GM19238 (cell line): ENCODE measurements around the gene ZBTB12.
"Not testable (repeated sequence)": the region's sequence is repeated elsewhere in the genome, so short reads cannot be mapped to it uniquely, and the experiment has no call there.

Source experiments
- DNase-seq: peaks from one replicate; pipeline ENCODE4 v3.0.0; 2011; ENCODE audit warnings: low spot score; ENCODE audit not compliant: insufficient read length

ZBTB12 gene

DNA sequence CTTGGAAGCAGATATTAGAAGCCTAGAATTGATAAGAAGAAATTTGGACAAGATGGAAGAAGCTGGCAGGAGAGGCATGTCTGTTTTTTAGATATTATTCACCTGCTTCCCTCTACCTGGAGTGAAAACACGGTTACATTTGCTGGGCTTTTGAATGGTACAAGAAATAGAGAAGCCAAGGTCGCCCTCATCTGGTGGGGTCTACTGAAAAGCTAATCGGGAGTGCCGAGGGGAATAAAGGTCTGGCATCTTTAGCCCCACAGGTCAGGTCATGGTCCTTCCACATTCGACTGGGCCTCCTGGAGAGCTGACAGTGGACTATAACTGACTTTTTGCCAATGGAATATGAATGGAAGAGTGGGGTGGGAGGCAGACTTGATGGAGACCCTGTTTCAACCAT lies 21.1 kb upstream of the ZBTB12 start:
- no peak for DNase-seq

DNA sequence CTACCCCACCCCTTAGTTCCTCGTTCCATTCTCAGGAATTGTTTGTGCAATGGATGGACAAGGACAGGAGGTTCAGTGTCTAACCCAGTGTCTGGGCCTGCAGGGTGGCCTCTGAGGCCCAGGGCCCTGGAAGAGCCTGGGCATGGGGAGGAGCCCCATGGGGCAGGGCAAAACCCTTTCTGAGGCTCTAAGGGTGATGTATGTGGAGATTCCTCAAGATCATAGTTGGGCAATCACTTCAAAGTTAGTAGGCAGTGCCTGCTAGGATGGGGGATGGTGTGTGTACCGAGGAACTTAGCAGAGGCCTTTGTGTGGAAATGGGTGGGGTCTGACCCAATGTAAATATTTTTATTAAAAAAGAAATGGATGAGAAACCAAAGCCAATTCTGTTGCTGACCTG lies 18.9 kb upstream of the ZBTB12 start:
- DNase-seq, result no peak

DNA sequence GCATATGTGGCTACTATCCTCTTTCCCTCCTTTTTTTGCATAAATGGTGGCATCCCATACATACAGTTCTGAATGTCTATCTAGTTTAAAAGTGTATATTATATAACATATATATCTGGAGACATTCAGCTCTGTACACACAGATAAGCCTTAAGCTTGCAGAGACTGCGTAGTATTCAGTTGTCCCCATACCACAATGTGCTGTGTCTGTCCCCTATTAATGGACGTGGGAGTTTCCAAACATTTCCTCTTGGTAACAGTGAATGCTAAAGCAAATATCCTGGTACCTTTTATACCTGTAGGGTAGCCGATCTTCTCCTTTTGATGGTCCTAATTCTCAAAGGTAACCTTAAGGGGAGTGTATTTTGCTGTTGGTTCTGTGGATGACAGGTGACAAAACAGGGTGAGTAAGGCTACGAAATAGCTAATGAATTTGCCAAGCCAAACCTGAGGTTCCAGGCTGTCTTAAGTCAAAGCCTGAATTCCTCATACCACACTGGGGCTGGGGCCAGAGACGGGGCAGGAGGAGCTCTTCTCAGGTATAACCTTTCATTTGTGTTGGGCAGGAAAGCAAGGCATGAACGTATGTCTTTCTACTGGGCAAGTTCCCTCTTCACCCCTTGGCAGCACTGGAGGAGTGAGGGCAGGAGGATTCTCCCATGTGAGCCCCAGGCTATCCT lies 17.9 kb upstream of the ZBTB12 start:
- no peak for DNase-seq

DNA sequence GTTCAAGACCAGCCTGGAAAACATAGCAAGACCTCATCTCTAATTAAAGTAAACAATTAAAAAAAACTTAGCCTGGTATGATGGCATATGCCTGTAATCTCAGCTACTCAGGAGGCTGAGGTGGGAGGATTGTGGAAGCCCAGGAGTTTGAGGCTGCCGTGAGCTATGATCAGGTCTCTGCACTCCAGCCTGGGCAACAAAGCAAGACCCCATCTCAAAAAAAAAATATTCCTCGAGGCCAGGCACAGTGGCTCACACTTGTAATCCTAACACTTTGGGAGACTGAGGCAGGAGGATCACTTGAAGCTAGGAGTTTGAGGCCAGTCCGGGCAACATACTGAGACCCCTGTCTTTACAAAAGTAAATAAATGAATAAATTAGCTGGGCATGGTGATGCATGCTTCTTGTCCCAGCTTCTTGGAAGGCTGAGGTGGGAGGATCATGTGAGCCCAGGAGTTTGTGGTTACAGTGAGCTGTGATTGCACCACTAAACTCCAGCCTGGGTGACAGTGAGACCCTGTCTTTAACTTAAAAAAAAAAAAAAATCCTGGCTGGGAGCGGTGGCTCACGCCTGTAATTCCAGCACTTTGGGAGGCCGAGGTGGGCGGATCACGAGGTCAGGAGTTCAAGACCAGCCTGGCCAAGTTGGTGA lies 16.3 kb upstream of the ZBTB12 start:
- DNase-seq, result no peak

DNA sequence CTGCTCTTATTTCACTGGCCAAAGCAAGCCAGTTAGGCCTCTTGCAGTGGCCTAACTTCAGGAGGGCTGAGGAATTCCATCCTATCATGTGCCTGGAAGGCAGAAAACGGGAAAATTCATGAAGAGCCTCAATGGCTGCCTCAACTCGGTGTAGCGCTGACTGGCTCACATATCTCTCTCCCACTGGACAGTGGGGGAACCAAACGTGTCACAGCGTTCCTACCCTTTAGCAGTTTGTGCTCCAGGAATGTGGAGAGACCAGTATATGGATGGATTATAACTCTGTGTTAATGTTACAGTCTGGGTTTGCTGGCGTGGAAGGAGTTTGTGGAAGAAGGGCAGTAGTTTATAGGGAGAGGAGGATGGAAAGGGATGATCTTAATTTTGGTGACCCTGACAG lies 13.9 kb upstream of the ZBTB12 start:
- no peak for DNase-seq

DNA sequence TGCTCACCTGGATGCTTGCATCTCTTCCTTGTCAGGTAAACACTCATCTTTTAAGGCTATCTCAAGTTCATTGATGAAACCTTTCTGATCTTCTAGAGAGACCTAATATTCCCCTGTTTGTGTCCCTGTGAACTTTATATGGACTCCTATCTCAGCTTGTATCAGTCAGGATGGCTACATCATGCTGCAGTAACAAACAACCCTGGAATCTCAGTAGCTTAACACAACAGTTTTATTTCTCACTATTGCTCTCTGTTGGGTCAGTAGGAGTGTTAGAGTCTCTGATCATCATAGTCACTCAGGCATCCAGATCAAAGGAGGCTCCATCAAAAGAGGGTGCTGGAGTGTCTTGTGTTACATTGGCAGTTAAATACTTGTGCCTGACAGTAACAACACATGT lies 13.5 kb upstream of the ZBTB12 start:
- no peak for DNase-seq

DNA sequence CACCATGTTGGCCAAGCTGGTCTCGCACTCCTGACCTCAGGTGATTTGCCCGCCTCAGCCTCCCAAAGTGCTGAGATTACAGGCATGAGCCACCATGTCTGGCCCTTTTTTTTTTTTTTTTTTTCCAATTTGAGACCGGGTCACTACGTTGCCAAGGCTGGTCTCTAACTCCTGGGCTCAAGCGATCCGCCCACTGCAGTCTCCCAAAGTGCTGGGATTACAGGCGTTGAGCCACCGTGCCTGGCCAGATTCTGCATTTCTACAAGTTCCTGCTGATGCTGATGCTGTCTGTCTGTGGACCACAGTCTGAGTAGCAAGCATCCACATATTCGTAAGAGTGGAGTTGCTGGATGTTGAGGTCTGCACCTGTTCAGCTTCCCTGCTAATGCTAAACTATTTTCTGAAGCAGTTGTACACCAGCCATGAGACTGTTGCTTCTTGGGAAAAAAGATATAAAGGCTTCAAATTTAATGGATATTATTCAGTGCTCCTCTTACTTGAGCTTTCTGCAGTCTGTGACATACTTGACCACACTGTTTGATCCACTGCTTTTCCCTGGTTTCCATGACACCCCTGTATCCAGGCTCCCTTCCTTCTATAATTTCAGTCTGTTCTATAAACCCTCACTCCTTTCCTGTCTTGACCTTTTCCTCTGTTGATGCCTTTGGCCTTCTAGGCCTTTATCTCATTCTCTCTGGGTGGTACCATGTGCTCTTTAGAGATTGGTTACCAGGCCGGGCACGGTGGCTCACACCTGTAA lies 10.1 kb upstream of the ZBTB12 start:
- no peak for DNase-seq

DNA sequence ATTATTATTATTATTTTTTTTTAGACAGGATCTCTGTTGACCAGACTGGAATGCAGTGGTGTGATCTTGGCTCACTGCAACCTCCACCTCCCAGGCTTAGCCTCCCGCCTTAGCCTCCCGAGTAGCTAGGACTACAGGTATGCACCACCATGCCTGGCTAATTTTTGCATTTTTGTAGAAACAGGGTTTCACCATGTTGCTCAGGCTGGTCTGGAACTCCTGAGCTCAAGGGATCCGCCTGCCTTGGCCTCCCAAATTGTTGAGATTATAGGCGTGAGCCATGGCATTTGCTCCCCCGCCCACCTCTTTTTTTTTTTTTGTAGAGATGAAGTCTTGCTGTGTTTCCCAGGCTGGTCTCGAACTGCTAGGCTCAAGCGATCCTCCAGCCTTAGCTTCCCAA lies 7.4 kb upstream of the ZBTB12 start:
- DNase-seq, result not testable (repeated sequence)

DNA sequence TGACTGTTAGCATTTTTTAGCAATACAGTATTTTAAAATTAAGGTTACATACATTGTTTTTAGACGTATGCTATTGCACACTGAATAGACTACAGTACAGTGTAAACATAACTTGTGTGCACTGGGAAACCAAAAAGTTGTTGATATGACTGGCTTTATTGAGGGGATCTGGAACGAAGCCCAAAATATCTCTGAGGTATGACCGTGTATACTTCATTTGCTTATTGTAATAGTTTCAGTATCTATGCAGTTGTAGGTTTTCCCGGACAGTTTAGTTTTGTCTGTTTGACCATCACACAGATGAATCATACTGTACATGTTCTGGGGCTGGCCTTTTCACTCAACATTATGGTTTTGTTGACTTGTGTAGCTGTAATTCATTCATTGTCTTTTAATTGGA lies 6.9 kb upstream of the ZBTB12 start:
- peak; percentile 37 for DNase-seq

DNA sequence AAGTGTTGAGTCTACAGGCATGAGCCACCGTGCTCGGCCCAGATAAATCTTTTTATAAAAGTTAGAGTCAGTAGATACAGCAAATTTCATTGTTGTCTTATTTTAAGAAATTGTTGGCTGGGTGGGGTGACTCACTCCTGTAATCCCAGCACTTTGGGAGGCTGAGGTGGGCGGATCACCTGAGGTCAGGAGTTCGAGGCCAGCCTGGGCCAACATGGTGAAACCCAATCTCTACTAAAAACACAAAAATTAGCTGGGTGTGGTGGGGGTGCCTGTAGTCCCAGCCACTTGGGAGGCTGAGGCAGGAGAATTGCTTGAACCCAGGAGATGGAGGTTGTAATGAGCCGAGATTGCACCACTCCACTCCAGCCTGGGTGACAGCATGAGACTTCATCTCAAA lies 6.4 kb upstream of the ZBTB12 start:
- not testable (repeated sequence) for DNase-seq

DNA sequence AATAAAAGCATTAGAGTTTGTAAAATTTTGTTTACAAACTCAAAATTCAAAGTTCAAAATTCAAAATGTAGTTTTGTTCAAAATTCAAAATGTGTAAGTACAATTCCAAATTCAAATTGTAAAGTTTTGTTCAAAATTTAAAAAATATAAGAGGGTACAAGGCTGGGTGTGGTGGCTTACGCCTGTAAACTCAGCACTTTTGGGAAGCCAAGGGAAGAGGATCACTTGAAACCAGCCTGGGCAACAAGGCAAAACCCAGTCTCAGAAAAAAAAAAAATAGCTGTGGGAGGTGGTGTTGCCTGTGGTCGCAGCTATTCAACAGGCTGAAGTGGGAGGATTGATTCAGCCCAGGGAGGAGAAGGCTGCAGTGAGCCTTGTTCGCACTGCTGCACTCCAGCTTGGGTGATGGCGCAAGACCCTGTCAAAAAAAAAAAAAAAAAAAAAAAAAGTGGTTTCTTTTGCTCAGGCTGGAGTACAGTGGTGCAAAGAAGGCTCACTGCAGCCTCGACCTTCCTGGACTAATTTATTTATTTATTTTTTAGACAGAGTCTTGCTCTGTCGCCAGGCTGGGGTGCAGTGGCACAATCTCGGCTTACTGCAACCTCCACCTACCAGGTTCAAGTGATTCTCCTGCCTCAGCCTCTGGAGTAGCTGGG lies 5.4 kb upstream of the ZBTB12 start:
- no peak for DNase-seq

DNA sequence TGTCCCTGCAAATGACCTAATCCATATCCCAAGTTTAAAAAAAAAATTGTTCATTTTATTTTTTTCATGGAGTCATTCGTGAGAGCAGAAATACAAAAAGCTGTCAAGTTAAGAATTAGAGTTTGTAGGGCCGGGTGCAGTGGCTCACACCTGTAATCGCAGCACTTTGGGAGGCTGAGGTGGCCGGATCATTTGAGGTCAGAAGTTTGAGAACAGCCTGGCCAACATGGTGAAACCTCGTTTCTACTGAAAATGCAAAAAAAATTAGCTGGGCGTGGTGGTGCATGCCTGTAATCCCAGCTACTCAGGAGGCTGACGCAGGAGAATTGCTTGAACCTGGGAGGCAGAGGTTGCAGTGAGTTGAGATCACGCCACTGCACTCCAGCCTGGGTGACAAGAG lies 4.8 kb upstream of the ZBTB12 start:
- DNase-seq, result not testable (repeated sequence)

DNA sequence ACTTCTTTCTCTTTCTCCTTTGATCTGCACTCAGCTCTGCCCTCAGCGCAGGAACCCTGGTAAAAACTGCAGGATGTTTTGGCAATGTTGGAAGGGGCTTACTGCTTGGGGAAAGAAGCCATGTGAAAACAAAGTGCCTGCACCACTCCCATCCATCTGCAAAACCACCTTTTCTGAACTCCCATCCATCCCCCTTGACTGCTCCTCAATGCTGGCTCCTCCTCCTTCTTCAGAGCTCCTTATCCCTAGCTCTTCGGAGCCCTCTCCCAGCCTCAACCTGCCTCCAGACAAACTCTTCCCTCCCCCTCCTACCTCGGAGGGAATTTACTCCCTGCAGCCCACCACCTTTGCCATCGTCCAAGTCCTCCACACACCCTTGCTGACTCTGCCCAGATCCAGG lies 4.2 kb upstream of the ZBTB12 start:
- DNase-seq, result no peak

DNA sequence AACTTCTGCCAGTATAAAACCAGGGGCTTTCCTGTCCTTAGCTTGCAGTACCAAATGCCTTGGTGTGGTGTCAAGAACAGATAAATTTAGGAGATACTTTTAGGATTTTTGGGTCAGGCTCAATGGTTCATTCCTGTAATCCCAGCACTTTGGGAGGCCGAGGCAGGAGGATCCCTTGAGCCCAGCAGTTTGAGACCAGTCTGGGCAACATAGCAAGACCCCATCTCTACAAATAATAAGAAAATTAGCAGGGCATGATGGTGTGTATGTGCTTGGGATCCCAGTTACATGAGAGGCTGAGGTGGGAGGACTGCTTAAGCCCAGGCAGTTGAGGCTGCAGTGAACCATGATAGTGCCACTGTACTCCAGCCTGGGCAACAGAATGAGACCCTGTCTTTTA lies 3.2 kb upstream of the ZBTB12 start:
- no peak for DNase-seq

DNA sequence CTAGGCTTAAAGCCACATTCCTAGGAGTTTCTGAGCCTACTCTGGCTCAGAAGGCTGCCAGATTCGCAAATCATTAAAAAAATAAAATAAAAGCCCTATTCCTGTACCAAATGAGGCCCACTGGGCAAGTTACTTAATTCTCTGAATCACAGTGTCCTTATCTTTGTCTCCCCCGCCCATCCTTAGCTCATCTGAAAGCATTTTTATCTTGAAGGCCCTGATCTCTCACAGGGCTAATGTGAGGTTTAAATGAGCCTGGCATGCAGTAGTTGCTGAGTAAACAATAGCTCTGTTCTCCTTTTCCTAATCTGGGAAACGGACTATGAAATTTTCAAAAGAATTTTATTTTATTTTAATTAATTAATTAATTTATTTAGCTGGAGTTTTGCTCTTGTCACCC lies 2.1 kb upstream of the ZBTB12 start:
- no peak for DNase-seq

DNA sequence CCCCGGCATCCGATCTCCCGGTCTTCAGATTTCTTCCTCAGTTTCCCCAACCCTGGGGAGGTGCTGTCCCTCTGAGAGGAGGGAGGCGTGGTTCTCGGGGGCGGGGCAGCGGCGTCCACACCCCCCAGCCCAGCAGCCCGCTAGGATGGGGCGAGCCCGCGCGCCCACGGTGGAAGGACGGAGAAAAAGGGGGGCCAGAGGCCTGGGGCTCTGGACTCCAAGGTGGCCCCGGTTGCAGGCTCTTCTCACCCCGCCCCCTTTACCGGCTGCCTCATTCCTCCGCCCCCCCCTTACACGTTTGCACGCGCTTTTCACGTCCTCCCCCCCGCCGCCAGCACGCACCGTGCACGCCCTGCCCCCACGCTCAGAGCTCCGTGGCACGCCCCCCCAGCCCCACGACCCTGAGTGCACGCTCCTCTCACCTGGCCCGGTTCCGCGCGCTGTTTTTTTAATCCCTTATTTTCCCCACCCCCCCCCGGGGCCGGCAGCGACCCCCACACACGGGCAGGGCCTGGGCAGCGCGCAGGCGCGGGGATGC lies 402 bp downstream of the ZBTB12 start:
- DNase-seq, result peak; percentile 65

DNA sequence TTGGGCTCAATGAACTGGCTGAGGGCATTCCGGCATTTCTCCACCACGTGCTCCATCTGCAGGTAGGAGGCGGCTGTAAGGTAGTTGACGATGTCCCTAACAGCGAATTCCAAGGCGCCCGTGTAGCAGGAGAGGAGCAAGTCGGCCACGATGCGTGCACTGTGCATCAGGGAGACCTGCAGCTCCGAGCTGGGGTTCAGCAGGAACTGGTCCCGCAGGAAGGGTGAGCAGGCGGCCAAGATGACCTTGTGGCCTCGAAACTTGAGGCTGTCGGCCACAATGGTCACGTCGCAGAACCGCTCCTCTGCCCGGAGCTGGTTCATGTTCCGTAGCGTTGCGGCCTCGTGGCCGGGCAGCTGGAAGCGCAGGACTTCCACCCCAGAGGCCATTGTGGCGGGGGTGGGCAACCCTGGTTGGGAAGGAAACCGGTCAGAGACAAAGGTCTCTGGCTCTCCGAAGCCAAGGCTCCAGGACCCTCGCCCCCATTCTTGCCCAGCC lies 920 bp downstream of the ZBTB12 start:
- DNase-seq, result no peak

DNA sequence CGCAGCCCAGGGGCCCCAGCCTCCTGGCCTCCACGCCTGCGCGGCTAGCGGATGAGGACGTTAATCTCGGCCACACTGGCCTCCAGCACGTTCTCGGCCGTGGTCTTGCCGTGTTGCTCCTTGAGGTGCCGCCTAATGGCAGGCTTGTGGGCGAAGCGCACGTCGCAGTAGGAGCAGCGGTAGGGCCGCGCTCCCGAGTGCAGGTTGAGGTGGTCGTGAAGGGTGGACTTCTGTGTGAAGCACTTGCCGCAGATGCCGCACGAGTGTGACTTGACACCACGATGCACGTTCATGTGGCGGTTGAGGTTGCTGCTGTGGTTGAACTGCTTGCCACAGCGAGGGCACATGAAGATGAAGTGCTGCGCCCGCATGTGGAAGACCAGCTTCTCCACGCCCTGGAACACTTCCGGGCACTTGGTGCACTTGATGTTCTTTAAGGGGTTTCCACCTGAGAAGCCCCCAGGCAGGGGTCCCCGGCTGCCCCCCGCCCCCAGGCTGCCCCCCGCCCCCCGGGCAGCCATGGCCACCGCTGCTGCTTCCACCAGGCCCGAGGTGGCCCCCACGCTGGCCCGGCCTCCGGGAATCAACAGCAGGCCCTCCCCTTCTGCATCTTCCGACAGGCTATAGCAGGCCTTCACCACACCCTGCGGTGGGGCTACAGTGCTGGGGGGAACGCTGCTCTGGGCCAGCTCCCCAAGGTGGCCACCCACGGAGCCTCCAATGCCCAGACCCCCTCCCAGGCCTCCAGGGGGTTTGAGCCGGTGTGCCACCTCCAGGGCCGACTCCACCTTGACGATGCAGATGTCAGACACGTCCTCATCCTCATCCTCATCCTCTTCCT lies 1.8 kb downstream of the ZBTB12 start:
- no peak for DNase-seq

DNA sequence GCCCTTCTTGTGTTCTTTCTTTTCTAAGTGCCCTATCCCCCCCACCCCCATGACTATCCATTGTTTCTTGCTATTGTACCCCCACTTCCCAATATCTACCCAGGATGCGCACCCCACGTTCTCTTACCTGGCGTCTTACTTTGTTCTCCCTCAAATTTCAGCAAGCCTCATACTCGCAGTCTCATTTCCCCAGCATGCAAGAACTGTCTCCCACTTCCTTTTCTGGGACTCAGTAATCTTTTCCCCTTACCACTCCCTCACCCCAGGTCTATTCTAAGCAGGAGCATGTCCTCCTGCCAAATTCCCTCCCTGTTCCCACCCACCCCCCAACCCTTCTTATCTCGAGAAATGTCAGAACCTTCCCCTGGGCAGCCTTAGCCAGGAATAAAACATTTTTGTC lies 2.7 kb downstream of the ZBTB12 start:
- DNase-seq, result no peak

DNA sequence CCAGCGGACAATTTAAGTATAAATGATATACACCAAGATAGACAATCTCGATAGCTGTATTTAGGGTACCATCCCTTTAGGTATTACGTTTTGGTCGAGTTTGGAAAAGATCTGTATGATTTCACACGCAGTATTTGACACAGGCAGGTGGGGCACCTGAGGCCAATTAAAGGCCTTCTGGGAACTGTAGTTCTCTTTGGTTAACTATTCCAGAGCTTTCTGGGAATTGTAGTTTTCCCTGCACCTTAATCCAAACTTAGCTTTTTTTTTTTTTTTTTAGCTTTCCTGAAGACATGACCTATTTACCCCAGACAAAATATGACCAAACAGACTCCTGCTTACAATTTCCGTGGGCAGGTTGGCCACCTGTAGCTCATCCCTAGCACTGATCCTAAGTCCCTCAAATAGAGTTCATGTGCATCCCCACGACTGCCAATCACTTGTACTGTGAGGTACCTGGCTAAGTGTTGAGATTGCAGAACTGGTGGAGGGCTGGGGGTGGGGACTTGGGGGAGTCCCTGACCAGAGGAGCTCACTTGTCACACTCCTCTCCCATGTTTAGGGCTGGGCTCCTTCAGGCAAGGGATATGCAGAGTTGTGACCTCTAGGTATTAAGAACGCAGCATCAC lies 3.4 kb downstream of the ZBTB12 start:
- DNase-seq, result peak; percentile 61
